ENCODE data around the gene MRPL37. TPM values are rescaled to one million over a fixed set of nuclear protein-coding genes. Genes with fewer than 3 reads are reported as not detected.

Gene MRPL37
- polyA plus RNA-seq, 1 donor (not counting 4 experiments of a cell fraction or from before 2014, with no cell fraction given), result 30.9 TPM

DNA sequence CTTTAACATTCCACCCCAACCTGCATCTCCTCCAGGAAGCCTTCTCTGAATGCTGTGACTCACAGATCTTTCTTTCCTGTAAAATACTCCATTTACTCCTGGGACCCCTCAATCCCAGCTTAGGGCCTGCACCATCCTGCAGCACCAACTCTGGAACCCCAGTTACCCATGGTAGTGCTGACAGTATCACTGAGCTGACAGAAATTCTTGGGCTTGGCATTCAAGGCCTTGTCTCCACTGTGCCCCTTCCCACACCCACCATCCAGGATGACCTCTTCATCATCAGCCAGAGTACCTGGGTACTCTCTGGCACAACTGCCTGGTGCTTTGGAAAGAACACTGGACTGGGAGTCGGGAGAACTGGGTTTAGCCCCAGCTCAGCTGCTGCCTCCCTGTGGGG is 8.4 kb upstream of the MRPL37 start:
- no peak for TF ChIP-seq EZH2 (IDR thresholded peaks at IDR 0.05; ENCODE audit: low read length)
- TF ChIP-seq, protein P1, sequence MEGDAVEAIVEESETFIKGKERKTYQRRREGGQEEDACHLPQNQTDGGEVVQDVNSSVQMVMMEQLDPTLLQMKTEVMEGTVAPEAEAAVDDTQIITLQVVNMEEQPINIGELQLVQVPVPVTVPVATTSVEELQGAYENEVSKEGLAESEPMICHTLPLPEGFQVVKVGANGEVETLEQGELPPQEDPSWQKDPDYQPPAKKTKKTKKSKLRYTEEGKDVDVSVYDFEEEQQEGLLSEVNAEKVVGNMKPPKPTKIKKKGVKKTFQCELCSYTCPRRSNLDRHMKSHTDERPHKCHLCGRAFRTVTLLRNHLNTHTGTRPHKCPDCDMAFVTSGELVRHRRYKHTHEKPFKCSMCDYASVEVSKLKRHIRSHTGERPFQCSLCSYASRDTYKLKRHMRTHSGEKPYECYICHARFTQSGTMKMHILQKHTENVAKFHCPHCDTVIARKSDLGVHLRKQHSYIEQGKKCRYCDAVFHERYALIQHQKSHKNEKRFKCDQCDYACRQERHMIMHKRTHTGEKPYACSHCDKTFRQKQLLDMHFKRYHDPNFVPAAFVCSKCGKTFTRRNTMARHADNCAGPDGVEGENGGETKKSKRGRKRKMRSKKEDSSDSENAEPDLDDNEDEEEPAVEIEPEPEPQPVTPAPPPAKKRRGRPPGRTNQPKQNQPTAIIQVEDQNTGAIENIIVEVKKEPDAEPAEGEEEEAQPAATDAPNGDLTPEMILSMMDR (optimal IDR thresholded peaks at IDR 0.05 in 1 of 3, IDR thresholded peaks at IDR 0.05 in 1 of 3, conservative IDR thresholded peaks at IDR 0.05 in 1 of 3; ENCODE audit: extremely low read depth in 1 of 3, insufficient read depth in 2 of 3, low read length in 3 of 3), result no peak
- H3K36me3 ChIP-seq (ENCODE audit: control insufficient read depth in 2 of 2, extremely low read depth in 1 of 2, insufficient read depth in 2 of 2, low read length in 2 of 2), result no peaks in the 10 kb centered on the region
- FAIRE-seq, result no peak

GRCh38 chr1:54193453-54193852 is 6.5 kb upstream of the MRPL37 start:
- no peak overlapping the region for H2AFZ ChIP-seq (ENCODE audit: control insufficient read depth, low read length)
- no peak overlapping the region for H3K27ac ChIP-seq (ENCODE audit: control insufficient read depth, insufficient read depth, low read length)
- H3K4me2 ChIP-seq (ENCODE audit: control insufficient read depth, extremely low read depth, insufficient read depth, low read depth, low read length), result no peak overlapping the region
- dilution Hi-C loops (cut with MboI; ENCODE audit: extremely low pct_ligation_motif_present, low sequenced_read_pairs), result no loop called here
- no peaks in the 10 kb centered on the region for H3K36me3 ChIP-seq (ENCODE audit: control insufficient read depth in 2 of 2, extremely low read depth in 1 of 2, insufficient read depth in 2 of 2, low read length in 2 of 2)
- FAIRE-seq (no peak), DNase-seq (ENCODE audit: low read depth, low spot score) (no peak)
- H3K79me2 ChIP-seq (ENCODE audit: control insufficient read depth, insufficient read depth, low read length), result no peaks in the 10 kb centered on the region
- H3K4me3 ChIP-seq (ENCODE audit: control insufficient read depth in 2 of 3, extremely low read depth in 1 of 3, insufficient read depth in 2 of 3, low read depth in 1 of 3, low read length in 3 of 3), result no peak overlapping the region
- no peaks in the 10 kb centered on the region for H3K4me1 ChIP-seq (ENCODE audit: control insufficient read depth, extremely low read depth, insufficient read depth, low read length)
- H3K9me3 ChIP-seq (ENCODE audit: control insufficient read depth, low read depth, low read length), result no peaks in the 10 kb centered on the region
- H4K20me1 ChIP-seq (ENCODE audit: control insufficient read depth, extremely low read depth, insufficient read depth, low read length), result no peaks in the 10 kb centered on the region
- no peaks in the 10 kb centered on the region for H3K27me3 ChIP-seq (ENCODE audit: control insufficient read depth, extremely low read depth, insufficient read depth, low read length)
- no peaks in the 10 kb centered on the region for H3K9me1 ChIP-seq (ENCODE audit: control insufficient read depth, extremely low read depth, insufficient read depth, low read length)
- TF ChIP-seq, protein P1 (optimal IDR thresholded peaks at IDR 0.05 in 1 of 3, IDR thresholded peaks at IDR 0.05 in 1 of 3, conservative IDR thresholded peaks at IDR 0.05 in 1 of 3; ENCODE audit: extremely low read depth in 1 of 3, insufficient read depth in 2 of 3, low read length in 3 of 3), result no peak
- no peak for TF ChIP-seq EZH2 (IDR thresholded peaks at IDR 0.05; ENCODE audit: low read length)
- no peak overlapping the region for H3K9ac ChIP-seq (ENCODE audit: control insufficient read depth, extremely low read depth, insufficient read depth, low read length)

More for the DNA sequence above, 8.4 kb upstream of the MRPL37 start:
- no peaks in the 10 kb centered on the region for H3K9me1 ChIP-seq (ENCODE audit: control insufficient read depth, extremely low read depth, insufficient read depth, low read length)
- H3K79me2 ChIP-seq (ENCODE audit: control insufficient read depth, insufficient read depth, low read length), result no peaks in the 10 kb centered on the region
- no peaks in the 10 kb centered on the region for H3K9me3 ChIP-seq (ENCODE audit: control insufficient read depth, low read depth, low read length)
- DNase-seq (ENCODE audit: low read depth, low spot score), result no peak
- no peak overlapping the region for H3K4me3 ChIP-seq (ENCODE audit: control insufficient read depth in 2 of 3, extremely low read depth in 1 of 3, insufficient read depth in 2 of 3, low read depth in 1 of 3, low read length in 3 of 3)
- H3K27ac ChIP-seq (ENCODE audit: control insufficient read depth, insufficient read depth, low read length), result no peak overlapping the region
- H2AFZ ChIP-seq (ENCODE audit: control insufficient read depth, low read length), result no peak overlapping the region
- dilution Hi-C loops (cut with MboI; ENCODE audit: extremely low pct_ligation_motif_present, low sequenced_read_pairs), result no loop called here
- no peaks in the 10 kb centered on the region for H3K4me1 ChIP-seq (ENCODE audit: control insufficient read depth, extremely low read depth, insufficient read depth, low read length)
- no peak overlapping the region for H3K4me2 ChIP-seq (ENCODE audit: control insufficient read depth, extremely low read depth, insufficient read depth, low read depth, low read length)
- H4K20me1 ChIP-seq (ENCODE audit: control insufficient read depth, extremely low read depth, insufficient read depth, low read length), result no peaks in the 10 kb centered on the region
- no peaks in the 10 kb centered on the region for H3K27me3 ChIP-seq (ENCODE audit: control insufficient read depth, extremely low read depth, insufficient read depth, low read length)
- H3K9ac ChIP-seq (ENCODE audit: control insufficient read depth, extremely low read depth, insufficient read depth, low read length), result no peak overlapping the region

Measured in keratinocyte (primary cell).